SKM-1 (cell line): ENCODE results near the gene BET1.

Source experiments
- DNase-seq: peaks from one replicate; lab custom pipeline; 2025; ENCODE audit not compliant: unreplicated experiment; lab: John Stamatoyannopoulos, UW

Gene BET1

DNA sequence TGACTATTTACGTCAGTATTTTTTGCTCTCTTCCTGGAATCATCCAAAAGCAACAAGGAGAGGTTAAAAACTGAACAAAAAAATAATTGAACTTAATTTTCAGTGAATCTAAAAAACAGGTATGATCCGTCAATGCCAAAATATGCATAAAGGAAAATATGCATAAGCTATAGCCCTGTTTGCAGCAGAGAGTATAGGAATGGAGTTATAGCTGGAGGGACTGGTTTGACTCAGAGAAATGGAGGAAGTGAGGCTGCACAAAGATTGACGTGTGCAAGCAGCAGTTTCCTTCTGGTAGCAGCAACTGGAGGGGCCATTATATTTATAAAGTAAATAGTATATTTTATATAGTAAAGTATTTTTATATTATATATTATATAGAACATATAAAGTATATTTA is 45.5 kb downstream of the BET1 start:
- no peak for DNase-seq

DNA sequence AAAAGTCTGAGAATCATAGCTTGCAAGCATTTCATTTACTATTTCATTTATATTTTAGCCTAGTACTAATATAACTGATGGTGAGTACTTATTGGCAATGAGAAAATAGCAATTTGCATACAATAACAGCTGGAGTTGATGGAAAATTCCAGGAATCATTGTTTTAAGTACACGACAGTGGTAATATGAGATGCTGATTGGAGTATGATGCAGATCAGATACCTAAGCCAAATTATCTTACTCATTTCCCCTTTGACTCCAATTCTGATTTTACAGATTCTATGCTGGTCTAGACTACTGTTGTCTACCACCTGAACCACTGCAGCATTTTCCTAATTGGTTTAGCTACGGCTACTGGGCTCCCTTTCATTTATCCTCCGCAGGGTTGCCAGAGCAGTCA is 45.9 kb downstream of the BET1 start:
- no peak for DNase-seq

- no peak for DNase-seq
These were observed 46.4 kb downstream of the BET1 start for GRCh38 chr7:93957767-93958166.

- DNase-seq, result no peak
These were observed 48.9 kb downstream of the BET1 start for GRCh38 chr7:93955304-93955703.

- DNase-seq, result no peak
These were observed 54.7 kb downstream of the BET1 start for GRCh38 chr7:93949423-93949822.

DNA sequence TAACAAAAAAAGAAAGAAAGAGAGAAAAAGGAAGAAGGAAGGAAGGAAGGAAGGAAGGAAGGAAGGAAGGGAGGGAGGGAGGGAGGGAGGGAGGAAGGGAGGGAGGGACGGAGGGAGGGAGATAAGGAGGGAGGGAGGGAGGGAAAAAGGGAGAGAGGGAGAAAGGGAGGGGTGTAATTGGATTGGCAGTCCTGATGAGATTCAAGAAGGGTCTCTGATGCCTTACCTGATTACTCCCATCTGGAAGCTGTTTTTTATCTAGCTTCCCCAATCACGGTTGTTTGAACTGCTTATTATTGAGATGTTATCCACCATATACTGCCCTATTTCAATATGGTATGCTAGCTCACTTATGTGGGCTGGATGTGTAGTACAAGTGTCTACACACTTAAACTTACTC is 55.3 kb downstream of the BET1 start:
- no peak for DNase-seq

DNA sequence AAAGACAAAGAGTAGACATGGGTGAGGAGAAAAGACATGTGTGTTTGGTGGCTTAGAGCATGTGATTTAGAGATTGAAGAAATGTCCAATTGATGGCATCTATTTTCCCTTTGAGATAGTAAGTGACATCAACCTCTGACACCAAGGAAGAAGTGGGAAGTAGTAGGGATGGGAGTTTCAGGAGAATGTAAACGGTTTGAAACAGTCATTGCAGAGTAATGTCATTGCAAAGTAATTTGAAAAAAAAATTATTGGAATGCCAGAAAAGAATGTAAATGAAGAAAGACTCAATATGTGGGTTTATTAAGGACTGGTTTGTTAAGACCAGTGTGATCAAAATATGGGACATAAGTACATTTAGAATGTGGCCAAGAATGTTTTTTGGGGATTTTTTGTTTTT is 56.0 kb downstream of the BET1 start:
- DNase-seq, result no peak

- no peak for DNase-seq
These were observed 58.2 kb downstream of the BET1 start for GRCh38 chr7:93945756-93946535.

- DNase-seq, result no peak
These were observed 59.1 kb downstream of the BET1 start for GRCh38 chr7:93945083-93945482.

- DNase-seq, result no peak
These were observed 59.5 kb downstream of the BET1 start for GRCh38 chr7:93944673-93945072.

DNA sequence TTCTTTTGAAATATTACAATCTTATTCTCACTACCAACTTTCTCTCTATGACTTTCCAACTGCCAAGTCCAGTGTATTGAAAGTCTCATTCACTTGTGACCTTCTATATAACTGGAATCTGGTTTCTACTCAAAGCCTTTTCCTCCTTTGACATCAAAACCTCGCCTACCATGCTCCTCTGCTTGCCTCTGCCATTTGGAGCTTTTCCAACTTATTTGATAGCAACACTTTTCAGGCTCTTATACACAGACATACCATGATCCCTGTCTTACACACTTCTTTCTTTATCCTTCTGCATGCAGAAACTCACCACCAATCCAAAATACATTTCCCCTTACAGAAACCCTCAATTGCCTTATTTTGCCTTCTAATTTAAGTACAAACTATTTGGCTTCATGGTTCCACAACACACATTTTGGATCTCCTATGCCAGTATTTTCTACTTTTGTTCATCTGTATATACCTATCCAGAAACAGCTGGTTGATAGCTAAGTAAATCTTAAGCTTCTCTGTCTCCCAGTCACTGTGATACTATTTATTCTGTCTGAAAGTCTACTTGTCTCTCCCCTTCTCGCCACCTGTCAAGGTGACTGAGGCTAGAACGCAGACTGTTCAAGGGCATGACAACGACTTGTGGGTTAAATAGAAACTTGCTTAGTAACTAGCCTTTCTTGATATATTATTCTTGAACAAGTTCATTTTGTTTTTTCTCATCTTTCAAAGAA is 60.2 kb downstream of the BET1 start:
- no peak for DNase-seq
